MV-4-11 (cell line): Measurements from ENCODE around the gene CTNNA2.
A peak's percentile ranks its signal among the peaks of the same experiment; 100 is the strongest.

Source experiments
- DNase-seq: peaks from one replicate; lab custom pipeline; 2025; lab: John Stamatoyannopoulos, UW

The CTNNA2 gene

DNA sequence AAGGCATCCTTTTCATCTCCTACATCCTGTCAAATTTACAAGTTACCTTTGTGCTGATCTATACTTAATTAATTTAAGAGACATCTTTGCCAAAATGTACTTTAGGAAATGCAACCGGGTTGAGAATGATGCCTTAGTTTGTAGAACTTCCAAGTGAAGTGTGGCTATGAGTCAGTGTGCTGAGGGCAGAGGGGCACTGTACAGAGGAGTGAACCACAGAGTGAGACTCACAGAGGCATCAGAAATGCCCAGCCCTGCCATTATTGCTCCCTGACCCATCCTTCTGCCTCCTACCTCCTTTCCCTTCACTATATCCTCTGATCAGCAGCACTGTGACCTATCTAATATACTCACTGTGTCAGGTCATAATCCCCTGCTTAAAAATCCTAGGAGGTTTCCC, 471.6 kb downstream of the CTNNA2 start:
- no peak for DNase-seq

DNA sequence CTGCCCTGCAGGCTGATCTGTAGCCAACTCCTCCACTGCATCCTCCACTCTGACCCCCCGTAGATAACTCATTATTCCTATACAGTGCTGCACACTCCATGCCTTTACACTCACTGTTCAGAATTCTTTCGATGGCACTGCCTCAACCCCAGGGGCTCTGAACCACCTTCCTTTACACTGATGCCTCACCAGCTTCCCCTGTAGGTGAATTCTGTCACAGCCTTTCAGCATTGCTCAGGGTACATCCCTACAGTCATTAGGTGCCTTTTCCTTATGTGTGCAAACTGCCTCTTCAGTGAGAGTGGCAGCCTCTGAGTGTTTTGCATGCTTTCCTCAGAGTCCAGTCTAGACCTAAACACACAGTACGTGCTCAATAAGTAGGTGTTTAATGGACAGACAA, 472.3 kb downstream of the CTNNA2 start:
- no peak for DNase-seq

DNA sequence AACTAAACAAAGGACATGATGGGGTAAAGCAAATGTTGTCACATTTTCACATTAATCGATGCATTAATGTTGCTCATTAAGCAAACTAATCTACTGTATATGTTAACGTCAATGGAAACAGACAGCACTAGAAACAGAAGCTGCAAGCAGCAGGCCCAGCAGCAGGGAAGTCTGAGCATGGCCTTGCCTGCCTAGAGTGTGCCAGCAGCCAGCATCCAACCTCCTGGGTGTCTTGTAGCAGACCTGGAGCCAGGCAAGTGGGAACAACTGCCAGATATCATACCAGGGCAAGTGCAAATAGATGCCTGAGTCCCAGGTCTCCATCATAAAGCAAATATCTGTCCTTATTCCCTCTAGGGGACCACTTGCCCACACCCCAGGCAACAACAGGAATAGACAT, 472.7 kb downstream of the CTNNA2 start:
- no peak for DNase-seq

DNA sequence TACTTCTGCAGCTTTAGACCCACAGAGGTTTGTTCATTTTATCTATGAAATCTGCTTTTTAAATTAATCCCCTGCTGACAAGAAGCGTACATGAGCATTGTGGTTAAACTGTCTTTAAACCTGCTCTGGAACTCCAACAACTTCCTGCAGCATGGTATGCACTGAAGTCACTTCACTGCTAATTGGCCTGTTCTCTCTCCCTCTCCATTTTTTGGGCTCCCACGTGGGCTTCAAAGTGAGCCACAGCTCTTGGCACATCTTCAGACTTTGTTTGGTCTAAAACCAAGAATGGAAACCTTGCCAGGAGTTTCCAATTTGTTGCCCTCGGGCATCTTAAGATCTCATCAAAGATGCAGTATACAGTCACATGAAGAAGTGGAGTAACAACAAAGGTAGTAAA, 480.3 kb downstream of the CTNNA2 start:
- DNase-seq = peak; percentile 61

GRCh38 chr2:79994161-79994560, 481.3 kb downstream of the CTNNA2 start:
- DNase-seq = no peak

- DNase-seq = no peak
Measured at GRCh38 chr2:79994965-79995364, 482.1 kb downstream of the CTNNA2 start.

GRCh38 chr2:79996709-79997108, 483.9 kb downstream of the CTNNA2 start:
- no peak for DNase-seq

GRCh38 chr2:80001701-80002101, 488.9 kb downstream of the CTNNA2 start:
- DNase-seq = no peak

GRCh38 chr2:80002112-80002511, 489.3 kb downstream of the CTNNA2 start:
- no peak for DNase-seq

DNA sequence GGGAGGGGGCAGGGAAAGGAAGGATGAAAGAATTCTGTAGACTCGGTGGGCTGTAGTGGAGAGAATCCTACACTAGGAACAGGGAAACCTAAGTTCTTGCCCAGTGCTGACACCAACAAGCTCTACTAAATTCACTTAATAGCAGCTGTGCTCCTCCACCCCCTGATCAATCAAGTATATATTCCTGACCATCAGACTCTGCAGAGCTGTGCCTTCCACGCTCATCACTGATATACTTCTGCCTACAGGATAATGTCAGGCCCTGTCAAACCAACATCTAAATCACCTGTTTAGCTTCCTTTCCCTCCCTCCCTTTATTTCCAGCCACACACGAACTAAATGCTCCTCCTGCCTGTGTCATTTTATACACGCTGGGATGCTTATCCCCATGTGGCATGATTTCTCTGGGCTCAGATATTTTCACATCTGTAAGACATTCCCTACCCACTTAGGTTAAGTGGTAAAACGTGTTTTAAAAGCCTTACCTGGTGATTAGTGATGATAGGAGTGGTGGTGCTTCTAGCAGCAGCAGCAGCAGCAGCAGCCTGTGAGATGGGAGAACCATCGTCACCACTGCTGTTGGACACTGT, 489.8 kb downstream of the CTNNA2 start:
- DNase-seq = no peak

GRCh38 chr2:80007777-80008503, 495.1 kb downstream of the CTNNA2 start:
- no peak for DNase-seq

GRCh38 chr2:80008596-80008995, 495.7 kb downstream of the CTNNA2 start:
- DNase-seq = no peak

DNA sequence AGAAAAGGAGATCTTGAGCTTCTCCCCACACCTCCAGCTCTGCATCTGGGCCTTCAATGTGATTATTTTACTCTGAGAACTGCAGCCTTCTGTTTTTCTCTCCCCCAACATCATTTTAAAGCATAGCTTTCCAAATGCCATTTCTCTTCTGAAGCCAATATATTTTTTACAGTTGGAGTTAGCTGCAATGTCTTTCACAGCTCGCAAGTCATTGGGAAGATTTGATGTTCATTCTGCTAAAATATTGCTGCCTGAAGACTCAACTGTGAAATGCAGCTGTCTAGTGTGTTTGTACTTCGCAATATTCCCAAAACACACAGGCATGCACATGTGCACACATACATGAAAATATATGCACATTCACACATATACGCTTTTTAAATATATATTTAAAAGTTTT, 496.4 kb downstream of the CTNNA2 start:
- no peak for DNase-seq

DNA sequence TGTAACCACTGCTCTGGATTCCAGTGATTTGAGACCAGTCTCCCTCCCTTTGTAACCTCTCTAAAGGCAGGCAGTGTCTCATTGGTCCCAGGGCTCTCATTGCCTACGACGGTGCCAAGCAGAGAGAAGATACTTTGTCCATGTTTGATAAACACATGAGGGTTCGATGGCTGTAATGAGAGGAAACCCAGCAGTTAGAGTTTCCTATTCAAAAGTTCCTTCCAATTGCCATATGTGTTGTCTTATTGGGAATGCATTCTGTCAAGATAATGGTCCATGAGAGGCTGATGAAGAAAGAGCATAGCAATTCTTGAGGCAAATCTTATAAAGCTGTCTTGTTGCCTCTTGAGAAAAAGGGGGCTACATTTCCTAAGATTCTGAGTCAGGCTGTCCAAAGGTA, 499.2 kb downstream of the CTNNA2 start:
- no peak for DNase-seq

DNA sequence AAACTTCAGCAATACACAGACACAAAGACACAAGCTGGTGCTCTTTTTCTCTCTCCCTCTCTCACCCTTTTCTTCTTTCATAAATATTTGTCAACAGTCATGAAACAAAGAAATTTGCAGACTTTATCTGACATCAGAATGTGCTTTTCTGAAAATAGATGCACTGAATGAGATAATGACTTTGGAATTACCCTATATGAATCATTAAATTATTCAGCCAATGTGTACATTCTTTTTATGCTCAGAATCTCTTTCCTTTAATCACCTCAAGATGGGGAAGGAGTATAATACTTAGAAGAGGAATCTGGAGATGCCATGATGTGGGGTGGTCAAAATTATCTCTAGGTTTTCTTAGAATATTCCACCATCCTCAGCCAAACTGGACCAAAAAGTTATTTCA, 501.8 kb downstream of the CTNNA2 start:
- no peak for DNase-seq

- no peak for DNase-seq
Measured at GRCh38 chr2:80016171-80016570, 503.3 kb downstream of the CTNNA2 start.

DNA sequence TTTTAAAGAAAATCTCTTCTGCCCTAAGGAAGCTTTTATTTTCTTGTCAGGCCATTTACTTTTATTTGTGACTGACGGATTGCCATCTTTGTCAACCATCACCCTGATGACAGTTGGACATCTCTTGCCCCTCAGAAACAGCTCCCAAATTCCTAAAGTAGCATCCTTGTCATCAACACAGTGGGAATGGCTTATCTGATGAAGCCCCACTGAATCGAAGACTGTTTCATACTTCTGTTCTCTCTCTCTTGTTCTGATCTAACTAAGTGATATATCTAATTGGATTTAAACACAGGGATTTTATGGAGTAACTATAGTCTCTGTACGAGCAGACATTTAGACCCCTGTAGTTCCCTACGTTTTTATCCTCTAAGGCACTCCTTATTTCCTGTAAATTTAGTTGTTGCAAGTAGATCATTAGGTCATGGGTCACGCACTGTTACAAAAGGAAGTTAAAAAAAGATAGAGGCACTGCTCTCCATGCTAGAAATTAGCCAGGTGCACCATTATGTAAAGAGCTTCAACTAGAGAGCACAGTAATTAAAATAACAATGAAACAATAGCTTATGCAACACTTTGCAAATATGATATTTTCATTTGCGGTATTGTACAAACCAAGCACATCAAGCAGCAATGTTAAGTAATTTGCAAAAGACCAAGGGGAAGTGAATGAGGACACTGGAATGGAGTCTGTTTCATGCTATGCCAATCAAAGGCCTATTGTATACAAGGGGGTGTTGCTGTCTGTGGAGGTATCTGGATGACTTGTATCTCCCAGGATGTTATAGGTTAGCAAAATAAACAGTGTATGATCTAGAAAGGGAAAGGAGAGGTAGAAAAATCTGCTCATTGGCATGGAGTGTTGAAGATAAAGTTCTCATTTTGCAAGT, 507.0 kb downstream of the CTNNA2 start:
- no peak for DNase-seq

DNA sequence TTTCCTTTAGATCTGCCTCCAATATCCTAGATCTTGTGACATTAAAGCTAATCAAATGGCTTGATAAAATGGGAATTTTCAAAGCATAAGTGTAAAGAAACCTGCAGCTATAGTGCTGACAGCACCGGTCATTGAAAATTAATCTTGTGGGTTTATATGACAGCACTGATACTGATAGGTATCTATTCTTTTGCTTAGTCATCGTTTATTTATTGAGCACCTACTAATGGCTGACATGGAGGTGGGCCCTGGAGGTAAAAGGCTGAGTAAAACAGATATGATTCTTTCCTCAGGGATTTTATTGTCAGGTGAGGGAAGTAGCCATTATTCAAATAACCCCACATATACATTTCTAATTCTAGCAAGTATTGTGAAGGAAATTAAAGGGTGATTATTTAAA, 509.2 kb downstream of the CTNNA2 start:
- no peak for DNase-seq

DNA sequence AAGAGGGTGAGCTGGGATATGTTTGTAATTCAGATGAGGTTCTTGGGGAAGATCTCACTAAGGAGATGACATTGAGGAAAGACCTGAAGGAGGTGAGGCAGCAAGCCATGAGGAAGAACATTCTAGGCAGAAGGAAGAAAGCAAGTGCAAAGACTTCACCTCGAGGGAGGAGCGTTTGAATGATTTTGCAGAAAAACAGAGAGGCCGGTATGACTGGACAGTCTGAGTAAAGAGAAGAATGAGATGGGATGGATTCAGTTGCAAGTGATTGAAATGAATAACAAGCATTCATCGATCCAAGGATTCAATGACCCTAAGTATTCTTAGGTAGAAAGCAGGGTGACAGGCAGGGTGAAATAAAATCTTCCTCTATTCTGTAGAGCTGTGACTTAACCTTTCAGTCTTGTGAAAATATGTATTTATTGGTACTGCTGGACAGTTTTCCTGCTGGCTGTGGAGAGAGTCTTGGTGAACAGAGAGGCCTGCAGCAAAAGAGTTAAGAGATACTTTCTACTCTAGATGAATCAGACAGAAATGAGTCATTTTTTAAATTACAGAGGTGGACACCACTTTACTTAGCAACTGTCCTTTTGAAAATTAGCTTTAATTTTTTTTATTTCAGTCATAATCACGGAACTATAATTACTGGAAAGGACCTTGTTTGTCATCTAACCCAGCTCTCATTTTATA, 513.3 kb downstream of the CTNNA2 start:
- DNase-seq = no peak

GRCh38 chr2:80028051-80028450, 515.2 kb downstream of the CTNNA2 start:
- no peak for DNase-seq

- no peak for DNase-seq
Measured at GRCh38 chr2:80028584-80028983, 515.7 kb downstream of the CTNNA2 start.

DNA sequence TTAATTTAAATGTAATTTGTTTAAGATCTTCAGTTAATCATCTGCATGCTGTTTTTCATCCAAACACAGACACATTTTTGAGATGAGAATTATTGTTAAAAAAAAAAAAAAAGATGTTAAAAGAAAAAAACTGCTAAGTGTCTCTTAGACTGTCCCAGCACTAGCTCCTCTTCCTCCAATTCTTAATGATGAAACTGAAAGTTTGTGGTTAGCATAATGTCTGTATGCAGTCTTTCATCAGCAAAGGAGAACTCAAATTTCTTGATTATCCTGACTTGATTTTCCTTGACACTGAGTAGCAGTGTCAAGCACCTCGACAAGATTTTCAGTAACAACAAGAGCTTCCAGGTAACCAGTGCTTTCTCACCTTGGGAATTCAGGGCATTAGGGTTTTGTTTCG, 517.3 kb downstream of the CTNNA2 start:
- DNase-seq = peak; percentile 42
